ENCODE results near the gene USP49. TPM values are rescaled to one million over a fixed set of nuclear protein-coding genes. Genes with fewer than 3 reads are reported as not detected.

The USP49 gene
- total RNA-seq, 4 donors from 2014 or later: 6.5 to 13.8 (median 8.8) TPM

GRCh38 chr6:41836022-41836659, 59.0 kb downstream of the USP49 start:
- Histone ChIP-seq H3K27ac (no peak overlapping the region), H3K9me3 (no peaks in the 10 kb centered on the region), H3K27me3 (no peaks in the 10 kb centered on the region), H3K4me1 (no peaks in the 10 kb centered on the region), H3K36me3 (no peaks in the 10 kb centered on the region), H3K4me3 (no peak overlapping the region)
- no peak for DNase-seq (ENCODE audit: low spot score in 2 of 2)
- TF ChIP-seq EP300 (IDR thresholded peaks at IDR 0.05): no peak
- TF ChIP-seq POLR2A (IDR thresholded peaks at IDR 0.05): no peak
- TF ChIP-seq CTCF (IDR thresholded peaks at IDR 0.05): no peak
- 81 to 83% methylated on average over 5 of the region's 5 CpGs for WGBS, 2 donors

GRCh38 chr6:41832263-41832662, 62.9 kb downstream of the USP49 start:
- no peak overlapping the region for H3K4me3 ChIP-seq
- DNase-seq (ENCODE audit: low spot score in 2 of 2): no peak
- 90% methylated on average over 3 of the region's 3 CpGs for WGBS, 2 donors
- no peak overlapping the region for H3K27ac ChIP-seq
- H3K9me3 ChIP-seq: no peaks in the 10 kb centered on the region
- no peaks in the 10 kb centered on the region for H3K36me3 ChIP-seq
- no peaks in the 10 kb centered on the region for H3K4me1 ChIP-seq
- TF ChIP-seq CTCF (IDR thresholded peaks at IDR 0.05) (no peak), EP300 (IDR thresholded peaks at IDR 0.05) (no peak), POLR2A (IDR thresholded peaks at IDR 0.05) (no peak)
- H3K27me3 ChIP-seq: no peaks in the 10 kb centered on the region

GRCh38 chr6:41826343-41827022, 68.7 kb downstream of the USP49 start:
- H3K27me3 ChIP-seq: no peaks in the 10 kb centered on the region
- WGBS, 2 donors: 88 to 100% methylated on average over 2 of the region's 2 CpGs
- H3K4me3 ChIP-seq: no peak overlapping the region

GRCh38 chr6:41824571-41825569, 70.3 kb downstream of the USP49 start:
- no peak overlapping the region for H3K27ac ChIP-seq
- TF ChIP-seq POLR2A (IDR thresholded peaks at IDR 0.05) (no peak), EP300 (IDR thresholded peaks at IDR 0.05) (no peak), CTCF (IDR thresholded peaks at IDR 0.05) (no peak)
- WGBS, 2 donors: 80% methylated on average over 13 of the region's 13 CpGs

More at GRCh38 chr6:41826343-41827022, 68.7 kb downstream of the USP49 start:
- no peaks in the 10 kb centered on the region for H3K4me1 ChIP-seq
- TF ChIP-seq CTCF (IDR thresholded peaks at IDR 0.05) (no peak), POLR2A (IDR thresholded peaks at IDR 0.05) (no peak), EP300 (IDR thresholded peaks at IDR 0.05) (no peak)
- no peak overlapping the region for H3K27ac ChIP-seq
- DNase-seq (ENCODE audit: low spot score in 2 of 2): no peak
- no peaks in the 10 kb centered on the region for H3K9me3 ChIP-seq
- H3K36me3 ChIP-seq: no peaks in the 10 kb centered on the region

More at GRCh38 chr6:41824571-41825569, 70.3 kb downstream of the USP49 start:
- no peaks in the 10 kb centered on the region for H3K4me1 ChIP-seq
- H3K9me3 ChIP-seq: no peaks in the 10 kb centered on the region
- no peak for DNase-seq (ENCODE audit: low spot score in 2 of 2)
- H3K27me3 ChIP-seq: no peaks in the 10 kb centered on the region
- no peak overlapping the region for H3K4me3 ChIP-seq
- H3K36me3 ChIP-seq: no peaks in the 10 kb centered on the region
